GM18511 (cell line): ENCODE measurements around the gene SORD.
"Not testable (repeated sequence)": the region's sequence is repeated elsewhere in the genome, so short reads cannot be mapped to it uniquely, and the experiment has no call there.

Experiments used
- ATAC-seq: cut with Tn5 transposase; IDR thresholded peaks from one replicate; pipeline ENCODE4 v1.9.1; 2021; ENCODE audit warnings: mild to moderate bottlenecking, moderate library complexity; ENCODE audit not compliant: unreplicated experiment

Gene SORD

DNA sequence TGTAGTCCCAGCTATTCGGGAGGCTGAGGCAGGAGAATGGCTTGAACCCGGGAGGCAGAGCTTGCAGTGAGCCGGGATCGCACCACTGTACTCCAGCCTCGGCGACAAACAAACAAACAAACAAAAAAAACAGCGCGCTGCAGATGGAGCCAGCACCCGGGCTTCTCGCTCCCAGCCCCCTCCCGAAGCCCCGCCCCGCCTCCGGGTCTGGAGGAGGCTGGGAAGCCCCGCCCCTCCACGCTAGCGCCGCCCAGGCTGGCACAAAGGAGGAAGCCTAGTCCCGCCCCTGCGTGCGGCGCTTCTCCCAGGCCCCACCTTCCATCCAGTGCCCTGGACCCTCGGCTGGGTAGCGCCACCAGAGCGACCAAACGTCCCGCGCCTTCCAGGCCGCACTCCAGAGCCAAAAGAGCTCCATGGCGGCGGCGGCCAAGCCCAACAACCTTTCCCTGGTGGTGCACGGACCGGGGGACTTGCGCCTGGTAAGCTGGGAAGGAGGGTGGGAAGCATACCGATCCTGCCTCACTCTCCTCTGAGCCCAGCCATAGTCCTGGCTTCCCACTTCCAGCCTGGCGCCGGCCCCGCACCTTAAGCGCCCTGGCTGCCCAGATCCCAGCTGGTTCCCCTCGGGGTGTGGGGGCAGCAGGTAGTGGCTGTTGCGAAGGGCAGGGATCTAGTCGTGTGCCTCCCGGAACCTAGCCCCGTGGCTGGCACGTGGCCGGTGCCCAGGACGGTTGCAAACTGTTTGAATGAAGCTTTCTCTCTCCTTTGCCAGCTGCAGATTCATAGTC, at the start of gene SORD:
SORD (plus strand) TSS at position 325 of the 788 bp plus-strand sequence; CDS start at position 414, 89 bp downstream.
- peak; percentile 95 for ATAC-seq

DNA sequence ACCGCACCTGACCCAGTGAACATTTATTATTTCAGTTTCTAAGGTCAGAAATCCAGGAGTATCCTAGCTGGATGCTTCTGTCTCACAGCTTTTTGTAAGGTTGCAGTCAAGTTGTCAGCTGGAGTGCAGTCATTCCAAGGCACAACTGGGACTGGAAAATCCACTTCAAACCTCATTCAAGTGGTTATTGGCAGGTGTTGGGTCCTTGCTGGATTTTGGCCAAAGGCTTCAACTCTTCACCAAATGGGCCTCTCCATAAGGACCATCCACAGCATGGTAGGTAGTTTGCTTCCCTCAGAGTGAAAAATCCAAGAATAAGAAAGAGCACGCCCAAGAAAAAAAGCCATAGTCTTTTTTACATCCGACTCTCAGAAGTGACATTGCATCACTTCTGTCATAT, 46.8 kb upstream of the SORD start:
- not testable (repeated sequence) for ATAC-seq

DNA sequence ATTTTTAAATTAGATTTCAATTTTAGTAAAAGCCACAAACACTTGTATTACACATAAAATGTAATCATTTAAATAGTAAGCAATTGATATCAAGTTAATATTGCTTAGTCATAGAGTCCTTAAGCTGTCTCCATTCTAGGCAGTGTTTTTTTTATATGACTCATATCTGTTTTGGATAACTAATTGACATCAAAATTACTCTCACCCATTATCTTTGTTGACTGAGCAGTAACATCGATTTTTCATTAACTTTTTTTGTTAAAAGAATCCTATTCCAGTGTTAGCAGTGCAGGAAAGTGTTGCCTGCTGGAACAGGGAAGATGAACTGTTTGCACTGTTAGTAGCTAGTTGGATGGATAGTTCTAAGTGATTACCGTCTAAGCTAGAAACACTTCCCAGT, 45.2 kb upstream of the SORD start:
- ATAC-seq, result not testable (repeated sequence)

DNA sequence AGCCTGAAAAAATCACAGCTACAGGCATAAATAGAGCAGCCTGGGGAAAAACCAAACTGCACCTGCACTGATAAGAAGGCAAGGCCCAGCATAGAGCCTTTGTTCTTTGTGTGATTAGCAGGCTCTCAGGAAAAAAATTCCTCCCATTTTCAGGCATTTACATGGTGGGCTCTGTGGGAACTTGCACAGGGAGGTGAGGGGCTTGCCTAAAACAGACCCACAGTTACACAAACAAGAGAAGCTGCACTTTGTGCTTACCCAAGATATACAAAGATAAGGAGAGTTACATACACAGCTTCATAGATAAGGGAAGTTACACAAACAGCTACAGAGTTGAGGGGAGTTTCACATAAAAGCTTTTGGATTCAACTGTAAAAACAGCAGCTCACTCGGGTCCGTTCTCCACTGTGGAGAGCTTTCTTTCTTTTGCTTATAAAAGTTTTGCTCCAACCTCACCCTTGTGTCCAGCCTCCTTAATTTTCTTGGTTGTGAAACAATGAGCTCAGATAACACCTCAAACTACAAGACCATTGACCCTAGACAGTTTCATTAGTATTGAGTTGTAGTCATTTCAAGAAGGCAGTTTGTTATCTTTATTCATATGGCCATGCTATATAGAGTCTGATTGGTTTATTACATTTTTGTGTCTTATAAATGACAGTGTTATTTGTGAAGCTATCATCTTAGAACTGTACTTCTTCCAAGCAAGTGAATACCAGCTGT, 43.2 kb upstream of the SORD start:
- ATAC-seq, result not testable (repeated sequence)

DNA sequence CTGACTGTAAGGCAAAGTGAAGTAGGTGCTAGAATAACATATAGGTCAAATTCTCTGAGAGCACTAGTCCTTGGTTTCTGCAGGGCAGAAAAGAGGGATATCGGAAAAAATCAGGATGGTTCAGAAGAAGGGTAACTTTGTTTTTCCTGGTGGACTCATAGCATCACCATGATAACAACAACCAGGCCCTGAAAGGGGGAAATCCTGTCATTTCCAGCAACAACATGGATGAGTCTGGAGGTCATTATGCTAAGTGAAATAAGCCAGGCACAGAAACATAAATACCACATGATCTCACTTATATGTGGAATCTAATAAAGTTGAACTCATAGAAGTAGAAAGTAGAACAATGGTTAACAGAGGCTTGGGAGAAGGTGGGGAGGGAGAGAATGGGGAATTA, 38.9 kb upstream of the SORD start:
- ATAC-seq, result not testable (repeated sequence)

DNA sequence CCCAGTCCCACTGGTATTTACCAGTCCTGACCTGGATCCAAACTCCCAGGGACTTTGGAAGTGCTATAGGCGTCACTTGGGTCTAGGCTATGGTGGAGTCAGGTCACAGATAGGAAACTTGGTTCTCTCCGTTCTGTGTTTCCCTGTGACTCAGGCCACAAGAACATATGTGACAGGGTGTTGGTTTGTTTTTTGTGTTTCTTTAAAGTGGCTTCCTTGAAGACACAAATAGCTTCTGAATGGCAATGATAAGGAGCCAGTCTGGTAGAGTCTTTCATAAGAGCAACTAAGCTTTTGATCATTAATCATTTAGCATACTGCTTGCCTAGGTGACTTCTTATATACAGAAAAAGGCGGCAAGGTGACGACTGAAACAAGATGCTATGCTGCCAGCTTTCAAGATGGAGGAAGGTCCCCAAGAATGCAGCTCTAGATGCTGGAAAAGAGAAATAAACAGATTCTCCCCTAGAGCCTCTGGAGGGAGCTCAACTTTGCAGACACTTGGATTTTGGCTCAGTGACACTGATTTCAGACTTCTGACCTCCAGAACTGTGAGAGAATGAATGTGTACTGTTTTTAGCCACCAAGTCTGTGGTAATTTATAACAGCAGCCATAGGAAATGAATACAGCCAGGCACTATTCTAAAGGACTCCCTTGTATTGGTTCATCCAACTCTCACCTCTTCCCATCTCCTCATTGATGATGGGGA, 36.5 kb upstream of the SORD start:
- ATAC-seq, result not testable (repeated sequence)

DNA sequence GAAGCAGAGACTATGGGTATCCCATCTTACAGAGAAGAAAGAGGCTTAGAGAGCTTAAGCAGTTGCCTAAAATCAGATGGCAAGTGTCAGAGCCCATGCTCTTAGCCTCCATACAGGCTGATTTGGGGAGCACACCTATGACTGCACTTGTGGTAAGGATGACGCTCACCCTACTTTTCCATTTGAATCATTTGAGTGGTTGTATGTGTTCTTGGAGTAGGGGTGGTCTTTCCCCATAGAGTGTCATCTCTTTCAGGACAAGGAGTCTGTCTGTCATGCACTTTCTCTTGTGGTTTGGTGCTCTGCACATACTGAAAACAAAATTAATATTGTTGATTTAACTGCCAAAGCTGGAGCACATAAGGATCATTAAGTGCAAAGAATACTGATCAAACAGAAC, 35.3 kb upstream of the SORD start:
- not testable (repeated sequence) for ATAC-seq

DNA sequence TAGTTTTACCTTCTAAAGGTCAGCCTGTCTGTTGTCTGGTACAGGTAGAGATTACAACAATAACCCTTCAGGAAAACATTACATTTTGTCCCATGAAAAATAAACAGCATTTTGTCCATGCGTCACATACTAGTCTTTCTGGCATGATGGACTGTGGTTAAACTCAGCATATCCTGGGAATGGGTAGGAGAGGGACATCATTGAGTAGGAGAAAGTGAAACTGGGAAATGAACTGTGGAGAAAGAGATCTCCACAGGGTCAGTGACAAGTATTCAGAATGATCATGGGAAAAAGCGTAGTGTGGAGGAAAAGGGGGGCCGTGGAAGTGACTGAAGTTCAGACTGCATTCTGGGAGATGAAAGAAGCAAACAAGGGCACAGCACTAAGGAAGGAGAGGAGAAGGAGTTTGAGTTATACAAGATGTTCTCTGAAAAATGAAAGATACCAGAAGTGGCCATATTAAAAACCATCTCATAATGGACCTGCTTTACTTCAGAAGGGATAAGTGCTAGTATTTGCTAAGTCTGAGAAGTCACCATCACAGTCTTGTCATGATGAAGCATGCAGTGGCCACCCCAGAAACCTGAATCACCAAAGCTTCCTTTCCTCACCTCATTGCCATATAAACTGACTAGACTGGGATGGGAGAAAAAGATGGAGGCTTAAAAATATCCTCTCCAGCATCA, 34.7 kb upstream of the SORD start:
- not testable (repeated sequence) for ATAC-seq

DNA sequence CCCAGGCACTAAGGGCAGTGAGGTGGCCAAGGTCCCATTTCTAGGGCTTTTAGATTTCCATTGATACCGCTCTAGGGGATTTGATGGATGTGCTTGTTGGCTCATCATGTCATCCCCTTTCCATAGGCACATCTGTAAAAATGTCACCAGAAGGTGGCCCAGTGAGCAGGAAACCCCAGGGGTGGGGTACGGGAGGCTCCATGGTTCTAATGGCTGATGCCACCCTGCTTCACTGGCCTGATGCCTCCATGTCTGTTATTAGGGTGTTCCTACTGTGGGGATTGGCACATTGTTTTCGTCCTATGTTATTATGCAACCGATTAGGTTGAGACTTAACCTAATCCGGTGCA, 34.1 kb upstream of the SORD start:
- not testable (repeated sequence) for ATAC-seq

DNA sequence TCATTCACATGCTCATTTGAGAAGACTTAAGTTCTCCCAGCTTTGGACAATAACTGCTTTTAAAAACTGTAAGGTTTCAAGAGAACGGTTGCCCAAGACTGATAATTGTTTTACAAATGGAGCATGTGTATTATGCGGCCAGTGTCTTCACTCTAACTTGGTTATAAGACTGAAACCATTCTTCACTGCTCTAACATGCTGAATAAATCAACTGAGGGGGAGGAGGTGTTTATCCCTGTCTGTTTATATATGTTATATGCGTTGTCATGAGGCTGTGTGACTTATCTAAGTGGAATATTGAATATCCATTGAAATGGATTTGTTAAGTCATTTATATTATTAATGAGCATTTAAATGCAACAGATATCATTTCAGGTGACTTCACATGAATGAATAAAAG, 25.4 kb upstream of the SORD start:
- not testable (repeated sequence) for ATAC-seq

DNA sequence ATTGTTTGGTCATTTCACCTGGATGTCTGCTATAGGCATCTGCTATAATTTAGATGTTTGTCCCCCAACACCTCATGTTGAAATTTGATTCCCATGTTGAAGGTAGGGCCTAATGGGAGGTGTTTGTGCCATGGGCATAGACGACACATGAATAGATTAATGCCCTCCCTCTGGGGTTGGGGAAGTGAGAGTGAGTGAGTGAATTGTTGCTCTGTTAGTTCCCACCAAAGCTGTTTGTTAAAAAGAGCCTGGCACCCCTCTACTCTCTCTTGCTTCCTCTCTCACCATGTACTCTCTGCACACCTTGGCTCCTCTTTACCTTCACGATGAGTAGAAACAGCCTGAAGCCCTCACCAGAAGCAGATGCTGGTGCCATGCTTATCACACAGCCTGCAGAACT, 23.9 kb upstream of the SORD start:
- ATAC-seq, result no peak

DNA sequence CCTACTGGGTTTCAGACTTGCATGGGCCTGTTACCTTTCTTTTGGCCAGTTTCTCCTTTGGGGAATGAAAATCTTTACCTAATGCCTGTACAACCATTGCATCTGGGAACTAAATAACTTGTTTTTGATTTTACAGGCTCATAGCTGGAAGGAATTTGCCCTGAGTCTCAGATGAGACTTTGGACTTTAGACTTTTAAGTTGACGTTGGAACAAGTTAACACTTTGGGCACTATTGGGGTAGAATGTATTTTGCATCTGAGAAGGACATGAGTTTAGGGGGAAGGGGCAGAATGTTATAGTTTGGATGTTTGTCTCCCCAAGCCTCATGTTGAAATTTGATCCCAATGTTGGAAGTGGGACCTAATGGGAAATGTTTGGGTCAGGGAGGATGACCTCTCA, 21.8 kb upstream of the SORD start:
- ATAC-seq, result not testable (repeated sequence)

DNA sequence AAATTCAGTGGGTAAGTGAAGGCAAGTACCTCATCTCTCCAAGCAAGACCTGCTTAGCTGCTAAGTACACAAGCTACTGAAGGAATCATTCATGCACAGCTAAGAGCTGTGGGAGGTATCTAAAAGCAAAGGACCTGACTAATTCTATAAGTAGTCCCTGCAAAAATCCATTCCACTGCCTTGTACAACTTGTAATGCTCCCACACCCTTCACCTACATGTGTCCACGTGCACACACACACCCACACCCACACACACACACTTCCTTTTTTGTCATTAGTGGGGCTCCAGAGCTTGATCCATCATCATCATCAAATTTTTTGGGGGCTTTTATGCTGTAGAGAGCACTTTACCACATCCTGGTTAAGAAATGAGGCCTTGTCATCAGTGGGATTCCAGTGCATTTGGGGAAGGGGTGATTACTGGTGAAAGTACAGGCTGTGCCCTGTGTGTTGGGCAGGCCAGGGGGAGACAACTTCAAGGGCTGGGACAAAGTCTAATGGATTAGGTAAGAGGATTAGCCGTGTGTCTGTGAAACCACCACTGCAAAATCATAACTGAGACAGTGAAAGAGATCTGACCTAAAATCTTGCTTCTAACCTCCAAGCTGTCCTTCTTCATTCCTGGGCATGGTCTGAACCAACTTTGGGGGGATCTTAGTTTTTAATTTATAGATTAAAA, 19.1 kb upstream of the SORD start:
- not testable (repeated sequence) for ATAC-seq

DNA sequence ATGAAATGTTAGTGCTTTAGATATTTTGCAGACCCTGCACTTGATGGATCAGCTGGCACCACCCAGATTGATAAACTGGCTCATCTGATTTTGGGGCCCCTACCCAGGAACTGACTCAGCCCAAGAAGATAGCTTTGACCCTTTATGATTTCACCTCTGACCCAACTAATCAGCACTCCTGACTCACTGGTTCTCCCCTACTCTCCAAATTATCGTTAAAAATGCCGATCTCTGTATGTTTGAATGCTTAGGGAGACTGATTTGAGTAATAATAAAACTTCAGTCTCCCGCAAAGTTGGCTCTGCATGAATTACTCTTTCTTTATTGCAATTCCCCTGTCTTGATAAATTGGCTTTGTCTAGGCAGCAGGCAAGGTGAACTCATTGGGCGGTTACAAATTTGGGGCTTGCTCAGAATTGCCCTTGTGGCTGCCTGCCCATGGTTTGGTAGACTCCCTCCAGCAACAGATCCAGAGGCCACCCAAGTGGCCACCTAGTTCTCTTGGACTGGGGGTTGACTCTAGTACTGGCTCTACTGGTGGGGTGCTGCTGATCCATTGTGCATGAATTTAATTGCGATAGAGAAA, 18.3 kb upstream of the SORD start:
- ATAC-seq, result not testable (repeated sequence)

DNA sequence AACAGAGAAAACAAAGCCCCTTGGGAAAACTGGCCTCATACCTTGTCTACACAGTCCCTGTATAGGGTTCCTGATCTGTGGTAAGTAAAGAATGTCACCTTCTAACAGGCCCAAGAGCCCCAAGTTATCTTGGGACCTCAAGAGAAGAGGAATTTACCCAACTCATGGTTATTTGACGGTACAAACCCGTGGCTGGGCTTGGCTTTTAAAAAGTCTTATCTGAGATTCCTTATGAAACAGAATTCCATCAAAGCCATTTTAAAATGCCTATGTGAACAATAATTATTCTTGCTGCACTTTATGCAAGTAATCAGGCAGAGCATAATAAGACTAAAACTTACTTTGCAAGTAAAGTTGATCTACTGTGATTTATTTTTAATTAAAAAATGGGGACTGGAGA, 13.9 kb upstream of the SORD start:
- ATAC-seq, result no peak

DNA sequence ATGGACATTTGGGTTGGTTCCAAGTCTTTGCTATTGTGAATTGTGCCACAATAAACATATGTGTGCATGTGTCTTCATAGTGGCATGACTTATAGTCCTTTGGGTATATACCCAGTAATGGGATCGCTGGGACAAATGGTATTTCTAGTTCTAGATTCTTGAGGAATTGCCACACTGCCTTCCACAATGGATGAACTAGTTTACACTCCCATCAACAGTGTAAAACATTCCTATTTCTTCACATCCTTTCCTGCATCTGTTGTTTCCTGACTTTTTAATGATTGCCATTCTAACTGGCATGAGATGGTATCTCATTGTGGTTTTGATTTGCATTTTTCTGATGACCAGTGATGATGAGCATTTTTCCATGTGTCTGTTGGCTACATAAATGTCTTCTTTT, 7.9 kb upstream of the SORD start:
- not testable (repeated sequence) for ATAC-seq

DNA sequence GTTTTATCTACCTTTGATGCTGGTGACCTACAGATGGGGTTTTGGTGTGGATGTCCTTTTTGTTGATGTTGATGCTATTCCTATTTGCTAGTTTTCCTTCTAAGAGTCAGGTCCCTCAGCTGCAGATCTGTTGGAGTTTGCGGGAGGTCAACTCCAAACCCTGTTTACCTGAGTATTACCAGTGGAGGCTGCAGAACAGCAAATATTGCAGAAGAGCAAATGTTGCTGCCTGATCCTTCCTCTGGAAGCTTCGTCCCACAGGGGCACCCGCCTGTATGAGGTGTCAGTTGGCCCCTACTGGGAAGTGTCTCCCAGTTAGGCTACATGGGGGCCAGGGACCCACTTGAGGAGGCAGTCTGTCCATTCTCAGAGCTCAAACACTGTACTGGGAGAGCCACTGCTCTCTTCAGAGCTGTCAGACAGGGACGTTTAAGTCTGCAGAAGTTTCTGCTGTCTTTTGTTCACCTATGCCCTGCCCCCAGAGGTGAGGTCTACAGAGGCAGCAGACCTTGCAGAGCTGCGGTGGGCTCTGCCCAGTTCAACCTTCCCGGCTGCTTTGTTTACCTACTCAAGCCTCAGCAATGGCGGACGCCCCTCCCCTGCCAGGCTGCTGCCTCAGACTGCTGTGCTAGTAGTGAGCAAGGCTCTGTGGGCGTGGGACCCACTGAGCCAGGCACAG, 2.6 kb upstream of the SORD start:
- not testable (repeated sequence) for ATAC-seq

DNA sequence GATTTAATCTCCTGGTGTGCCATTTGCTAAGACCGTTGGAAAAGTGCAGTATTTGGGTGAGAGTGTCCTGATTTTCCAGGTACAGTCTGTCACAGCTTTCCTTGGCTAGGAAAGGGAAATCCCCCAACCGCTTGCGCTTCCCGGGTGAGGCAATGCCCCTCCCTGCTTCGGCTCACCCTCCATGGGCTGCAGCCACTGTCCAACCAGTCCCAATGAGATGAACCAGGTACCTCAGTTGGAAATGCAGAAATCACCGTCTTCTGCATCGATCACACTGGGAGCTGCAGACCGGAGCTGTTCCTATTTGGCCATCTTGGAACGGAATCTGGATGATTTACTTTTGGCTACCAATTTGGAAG, 2.1 kb upstream of the SORD start:
- not testable (repeated sequence) for ATAC-seq

DNA sequence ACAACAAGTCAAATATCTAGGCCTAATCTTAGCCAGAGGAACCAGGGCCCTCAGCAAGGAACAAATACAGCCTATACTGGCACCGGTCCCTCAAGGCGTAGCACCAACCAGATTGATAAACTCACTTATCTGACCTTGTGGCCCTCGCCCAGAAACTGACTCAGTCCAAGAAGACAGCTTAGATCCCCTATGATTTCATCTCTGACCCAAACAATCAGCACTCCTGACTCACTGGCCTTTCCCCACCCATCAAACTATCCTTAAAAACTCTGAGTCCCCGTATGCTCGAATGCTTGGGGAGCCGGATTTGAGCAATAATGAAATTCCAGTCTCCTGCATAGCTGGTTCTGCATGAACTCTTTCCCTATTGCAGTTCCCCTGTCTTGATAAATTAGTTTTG, 1.6 kb upstream of the SORD start:
- ATAC-seq, result no peak
